PFSK-1 (cell line): Measurements from ENCODE around the gene HDGFL2. TPM values are rescaled to one million over a fixed set of nuclear protein-coding genes. Genes with fewer than 3 reads are reported as not detected.

ENCODE experiments used
- FOXP2 ChIP-seq: optimal IDR thresholded peaks from 2 replicates; pipeline ENCODE3; 2011; ENCODE audit warnings: borderline replicate concordance, control low read depth, inconsistent platforms; ENCODE audit not compliant: insufficient read depth; ENCODE audit errors: extremely low read length, extremely low read depth
- POLR2AphosphoS5 ChIP-seq: IDR thresholded peaks from 2 replicates; pipeline ENCODE4 v1.6.1; 2012; ENCODE audit warnings: low read depth, mild to moderate bottlenecking, control low read depth, low read length, moderate library complexity
- REST ChIP-seq, 2 experiments: IDR thresholded peaks; 2 replicates each; pipeline versions ENCODE4 v1.6.1 to v1.8.0; 2011 to 2012; ENCODE audit warnings: low read depth in 2 of 2, low read length in 2 of 2, control low read depth in 1 of 2, inconsistent platforms in 1 of 2, mild to moderate bottlenecking in 1 of 2, moderate library complexity in 1 of 2; ENCODE audit not compliant: insufficient read depth in 1 of 2
- SIN3A ChIP-seq: IDR thresholded peaks from 2 replicates; pipeline ENCODE4 v1.6.1; 2012; ENCODE audit warnings: mild to moderate bottlenecking, low read length, moderate library complexity, borderline replicate concordance; ENCODE audit not compliant: insufficient read depth
- TAF1 ChIP-seq: IDR thresholded peaks from 2 replicates; pipeline ENCODE4 v1.6.1; 2012; ENCODE audit warnings: low read length, control low read depth, borderline replicate concordance; ENCODE audit not compliant: insufficient read depth
- polyA plus RNA-seq: library from polyadenylated mRNA; unstranded; fragments of >200 nt; gene quantifications from one replicate; pipeline ENCODE4 v1.2.1, GENCODE V29; 2012; ENCODE audit warnings: low read depth, missing spikeins; ENCODE audit not compliant: insufficient read length

HDGFL2 gene
- 204 TPM for polyA plus RNA-seq

- TF ChIP-seq REST (IDR thresholded peaks at IDR 0.05; ENCODE audit: insufficient read depth in 1 of 2, low read depth in 2 of 2, low read length in 2 of 2) (no peak), FOXP2 (no peak), SIN3A (no peak)
These were observed at the start of gene HDGFL2 for GRCh38 chr19:4472174-4472974. Gene HDGFL2 (plus strand): TSS chr19:4472297. CDS start chr19:4472351, 54 bp downstream.

GRCh38 chr19:4423416-4424126, 48.5 kb upstream of the HDGFL2 start:
- TF ChIP-seq TAF1 (no peak), REST (IDR thresholded peaks at IDR 0.05; ENCODE audit: insufficient read depth in 1 of 2, low read depth in 2 of 2, low read length in 2 of 2) (no peak), FOXP2 (no peak), SIN3A (no peak)

GRCh38 chr19:4425537-4425936, 46.6 kb upstream of the HDGFL2 start:
- TF ChIP-seq REST (IDR thresholded peaks at IDR 0.05; ENCODE audit: insufficient read depth in 1 of 2, low read depth in 2 of 2, low read length in 2 of 2) (no peak), POLR2AphosphoS5 (no peak), TAF1 (no peak), FOXP2 (no peak), SIN3A (no peak)

DNA sequence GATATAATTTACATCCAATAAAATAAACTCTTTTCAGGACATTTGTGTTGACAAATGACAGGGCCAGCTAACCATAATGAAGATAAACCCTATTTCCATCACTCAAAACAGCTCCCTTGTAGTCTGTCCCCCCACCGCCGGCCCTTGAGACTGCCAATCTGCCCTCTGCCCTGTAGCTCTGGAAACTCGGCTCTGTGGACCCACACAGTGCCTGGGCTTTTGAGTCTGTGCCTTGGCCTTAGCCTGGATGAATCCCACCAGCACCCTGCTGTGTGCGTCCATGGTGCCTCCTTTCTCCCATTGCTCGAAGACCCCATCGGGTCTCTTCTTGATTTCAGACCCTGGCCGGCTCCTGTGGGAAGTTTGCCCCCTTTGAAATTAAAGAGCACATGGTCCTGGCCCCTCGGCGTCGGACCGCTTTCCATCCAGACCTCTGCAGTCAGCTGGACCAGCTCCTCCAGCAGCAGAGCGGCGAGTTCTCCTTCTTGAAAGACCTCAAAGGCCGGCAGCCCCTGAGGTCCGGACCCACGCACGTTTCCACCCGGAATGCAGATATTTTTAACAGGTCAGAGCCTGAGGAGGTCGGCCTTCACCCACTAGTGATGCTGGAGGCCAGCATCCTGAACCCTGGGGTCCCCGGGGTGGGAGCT, 43.6 kb upstream of the HDGFL2 start:
- TF ChIP-seq REST (IDR thresholded peaks at IDR 0.05; ENCODE audit: insufficient read depth in 1 of 2, low read depth in 2 of 2, low read length in 2 of 2) (no peak), TAF1 (no peak), FOXP2 (no peak), SIN3A (no peak), POLR2AphosphoS5 (no peak)
